ENCODE results near the gene NHS. TPM values are rescaled to one million over a fixed set of nuclear protein-coding genes. Genes with fewer than 3 reads are reported as not detected.

The NHS gene
- total RNA-seq, 1 experiment from 2014 or later, result 5.7 TPM

DNA sequence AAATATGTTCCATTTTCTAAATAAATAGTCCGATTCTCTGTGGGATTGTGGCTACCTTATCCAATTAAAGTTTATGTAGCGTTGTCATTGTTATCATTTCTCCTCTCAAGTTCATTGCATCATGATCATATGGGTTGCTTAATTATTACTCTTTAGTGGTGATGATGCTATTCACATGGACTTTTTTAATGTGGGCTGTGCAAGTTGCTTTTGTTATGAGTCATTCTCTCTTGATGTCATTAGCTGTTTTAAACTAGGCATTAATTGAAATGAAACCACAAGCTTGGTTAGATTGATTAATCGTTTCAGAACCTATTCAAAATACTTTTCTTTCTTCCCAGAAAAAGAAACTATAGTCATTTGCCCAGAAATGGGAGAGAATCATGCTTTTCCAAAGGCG is 38.2 kb downstream of the NHS start (continued):
- TF ChIP-seq, protein P1, sequence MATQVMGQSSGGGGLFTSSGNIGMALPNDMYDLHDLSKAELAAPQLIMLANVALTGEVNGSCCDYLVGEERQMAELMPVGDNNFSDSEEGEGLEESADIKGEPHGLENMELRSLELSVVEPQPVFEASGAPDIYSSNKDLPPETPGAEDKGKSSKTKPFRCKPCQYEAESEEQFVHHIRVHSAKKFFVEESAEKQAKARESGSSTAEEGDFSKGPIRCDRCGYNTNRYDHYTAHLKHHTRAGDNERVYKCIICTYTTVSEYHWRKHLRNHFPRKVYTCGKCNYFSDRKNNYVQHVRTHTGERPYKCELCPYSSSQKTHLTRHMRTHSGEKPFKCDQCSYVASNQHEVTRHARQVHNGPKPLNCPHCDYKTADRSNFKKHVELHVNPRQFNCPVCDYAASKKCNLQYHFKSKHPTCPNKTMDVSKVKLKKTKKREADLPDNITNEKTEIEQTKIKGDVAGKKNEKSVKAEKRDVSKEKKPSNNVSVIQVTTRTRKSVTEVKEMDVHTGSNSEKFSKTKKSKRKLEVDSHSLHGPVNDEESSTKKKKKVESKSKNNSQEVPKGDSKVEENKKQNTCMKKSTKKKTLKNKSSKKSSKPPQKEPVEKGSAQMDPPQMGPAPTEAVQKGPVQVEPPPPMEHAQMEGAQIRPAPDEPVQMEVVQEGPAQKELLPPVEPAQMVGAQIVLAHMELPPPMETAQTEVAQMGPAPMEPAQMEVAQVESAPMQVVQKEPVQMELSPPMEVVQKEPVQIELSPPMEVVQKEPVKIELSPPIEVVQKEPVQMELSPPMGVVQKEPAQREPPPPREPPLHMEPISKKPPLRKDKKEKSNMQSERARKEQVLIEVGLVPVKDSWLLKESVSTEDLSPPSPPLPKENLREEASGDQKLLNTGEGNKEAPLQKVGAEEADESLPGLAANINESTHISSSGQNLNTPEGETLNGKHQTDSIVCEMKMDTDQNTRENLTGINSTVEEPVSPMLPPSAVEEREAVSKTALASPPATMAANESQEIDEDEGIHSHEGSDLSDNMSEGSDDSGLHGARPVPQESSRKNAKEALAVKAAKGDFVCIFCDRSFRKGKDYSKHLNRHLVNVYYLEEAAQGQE (IDR thresholded peaks at IDR 0.05; ENCODE audit: low read depth), result no peak
- peak; percentile 83 for TF ChIP-seq FOSL1 (IDR thresholded peaks at IDR 0.05; ENCODE audit: low read depth)
- TF ChIP-seq SP1 (IDR thresholded peaks at IDR 0.05; ENCODE audit: low read depth), result peak; percentile 63
- TF ChIP-seq JUND (IDR thresholded peaks at IDR 0.05), result peak; percentile 79
- TF ChIP-seq TCF7L2 (IDR thresholded peaks at IDR 0.05; ENCODE audit: borderline replicate concordance, extremely low read depth, insufficient read depth, insufficient read length), result peak; percentile 50
- no peak for TF ChIP-seq CBX3 (IDR thresholded peaks at IDR 0.05; ENCODE audit: low read depth)
- peak; percentile 37; the same call in 1 of the 2 replicates for TF ChIP-seq SIN3A (IDR thresholded peaks at IDR 0.05; ENCODE audit: low read depth)

GRCh38 chrX:17414027-17414658 is 39.1 kb downstream of the NHS start:
- H3K27me3 ChIP-seq (ENCODE audit: insufficient read depth, low read length), result no peaks in the 10 kb centered on the region
- ChIA-PET CTCF (no interaction called here), RAD21 (ENCODE audit: low non-redundant PET in 1 of 2, low total read pairs in 2 of 2, uncharacterized antibody in 2 of 2, unreplicated experiment in 2 of 2) (no interaction called here), POLR2A (no interaction called here)
- no peak overlapping the region for H3K9ac ChIP-seq (ENCODE audit: low read length)
- H2AFZ ChIP-seq (ENCODE audit: low read depth, low read length, poor library complexity, severe bottlenecking), result no peak overlapping the region
- no peaks in the 10 kb centered on the region for H3K9me2 ChIP-seq (ENCODE audit: insufficient read depth)
- peaks cover 26 to 63% of the 10 kb centered on the region in 2 experiments for H3K4me1 ChIP-seq (ENCODE audit: control insufficient read depth in 1 of 2, insufficient read depth in 2 of 2, low read length in 2 of 2)
- no peaks in the 10 kb centered on the region for H3K79me2 ChIP-seq (ENCODE audit: insufficient read depth, low read length)
- intact Hi-C loops (cut with micrococcal nuclease), result loop anchor here (5.0 kb wide), 1 partner anchor 37 kb away; the partner anchor contains the start of gene NHS
- BruUV-seq (replicated peaks), result no TSS peak
- no peaks in the 10 kb centered on the region for H3K36me3 ChIP-seq (ENCODE audit: control insufficient read depth in 1 of 2, insufficient read depth in 2 of 2, low read length in 2 of 2)
- TF ChIP-seq CEBPB (IDR thresholded peaks at IDR 0.05; ENCODE audit: low read depth) (no peak), POLR2A (IDR thresholded peaks at IDR 0.05; ENCODE audit: borderline replicate concordance, extremely low read depth, insufficient read depth, insufficient read length) (no peak), TCF7L2 (IDR thresholded peaks at IDR 0.05; ENCODE audit: borderline replicate concordance, extremely low read depth, insufficient read depth, insufficient read length) (no peak), POLR2AphosphoS5 (IDR thresholded peaks at IDR 0.05; ENCODE audit: low read depth, low read length) (no peak)
- TF ChIP-seq, protein P1 (IDR thresholded peaks at IDR 0.05; ENCODE audit: low read depth), result no peak
- no peak overlapping the region for H3K4me3 ChIP-seq (replicated peaks in 1 of 2; ENCODE audit: low read depth in 1 of 2, low read length in 2 of 2)
- peak overlapping the region; percentile 84 for H3K4me2 ChIP-seq (ENCODE audit: low read length)
- DNase-seq (ENCODE audit: low read depth, low spot score), result no peak
- no peak overlapping the region for H3K27ac ChIP-seq (ENCODE audit: low read depth, low read length)
- no peak for ATAC-seq
- no peaks in the 10 kb centered on the region for H3K9me3 ChIP-seq (ENCODE audit: control insufficient read depth in 1 of 2, insufficient read depth in 1 of 2, low read depth in 1 of 2, low read length in 2 of 2)
- H4K20me1 ChIP-seq (ENCODE audit: insufficient read depth), result no peaks in the 10 kb centered on the region
